NCI-H1417 treated with DMSO at 0.1 percent for 48 hours (cell line): ENCODE data around the gene TUBGCP2.

Experiments
- DNase-seq: peaks from one replicate; lab custom pipeline; 2025; lab: John Stamatoyannopoulos, UW

Gene TUBGCP2

DNA sequence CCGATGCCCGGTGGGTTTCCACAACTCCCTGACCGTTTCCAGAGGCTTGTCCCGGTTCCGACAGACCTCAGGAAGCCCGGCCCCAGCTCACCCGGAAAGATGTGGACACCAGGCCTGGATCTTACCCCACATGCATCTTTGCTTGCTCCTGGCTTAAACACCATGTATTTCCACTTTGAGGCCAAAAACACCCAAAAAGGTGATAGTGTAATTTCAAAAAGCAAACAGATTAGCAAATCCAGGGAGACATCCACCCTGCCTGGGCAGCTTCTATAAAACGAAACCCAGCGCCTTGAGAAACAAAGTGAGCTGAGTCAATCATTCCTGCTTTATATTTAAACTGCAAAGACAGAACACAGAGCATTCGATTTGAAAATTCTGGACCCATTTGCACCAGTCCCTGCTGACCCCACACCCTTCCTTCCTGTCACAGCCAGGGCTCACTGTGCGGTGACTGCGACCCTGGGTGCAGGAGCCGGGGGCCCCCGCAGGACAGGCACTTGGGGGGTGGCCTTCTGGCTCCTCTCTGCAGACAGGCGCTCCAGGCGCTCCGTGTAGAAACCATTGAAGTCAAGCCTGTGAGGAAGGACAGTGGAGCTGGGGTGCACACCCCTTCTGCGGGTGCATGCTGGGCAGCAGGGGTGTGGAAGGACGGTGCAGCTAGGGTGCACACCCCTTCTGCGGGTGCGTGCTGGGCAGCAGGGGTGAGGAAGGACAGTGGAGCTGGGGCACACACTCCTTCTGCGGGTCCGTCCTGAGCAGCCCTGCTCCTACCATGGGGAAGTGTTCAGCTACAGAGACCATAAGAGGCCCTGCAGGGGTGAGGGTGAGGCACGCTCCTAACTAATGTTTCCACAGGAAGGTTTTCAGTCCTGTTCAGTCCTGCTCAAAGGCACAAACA, 29.1 kb downstream of the TUBGCP2 start:
- DNase-seq: no peak

DNA sequence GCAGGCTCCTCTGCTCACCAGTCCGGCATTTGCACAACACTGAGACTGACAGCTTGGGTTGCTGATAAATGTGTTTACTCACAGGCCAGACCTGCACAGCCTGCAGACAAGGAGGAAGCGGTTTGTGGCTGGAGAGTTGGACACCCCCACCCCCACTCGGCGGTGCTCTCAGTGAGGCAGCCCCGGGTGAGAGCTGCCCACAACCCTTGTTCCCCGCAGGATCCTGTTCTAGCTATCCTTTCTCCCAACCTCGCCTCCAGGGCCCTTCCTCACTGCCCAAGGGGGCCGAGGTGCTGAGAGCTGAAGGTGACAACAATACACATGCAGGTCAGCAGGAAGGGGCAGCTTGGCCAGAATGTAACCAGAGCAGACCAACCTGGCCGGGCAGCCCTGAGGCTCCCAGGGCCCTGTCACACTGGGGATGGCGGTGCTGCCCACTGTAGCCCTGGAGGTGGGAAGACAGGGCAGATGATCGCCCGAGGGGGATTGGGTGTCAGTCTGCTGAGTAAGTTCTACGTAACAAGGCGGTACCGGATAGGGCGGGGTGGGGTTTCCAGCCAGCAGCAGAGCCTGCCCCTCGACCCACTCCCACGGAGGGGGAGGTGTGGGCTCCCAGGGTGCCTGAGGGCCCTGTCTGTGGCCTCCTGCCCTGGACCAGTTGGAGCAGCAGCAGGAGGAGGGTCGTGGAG, 30.0 kb downstream of the TUBGCP2 start:
- DNase-seq: no peak

DNA sequence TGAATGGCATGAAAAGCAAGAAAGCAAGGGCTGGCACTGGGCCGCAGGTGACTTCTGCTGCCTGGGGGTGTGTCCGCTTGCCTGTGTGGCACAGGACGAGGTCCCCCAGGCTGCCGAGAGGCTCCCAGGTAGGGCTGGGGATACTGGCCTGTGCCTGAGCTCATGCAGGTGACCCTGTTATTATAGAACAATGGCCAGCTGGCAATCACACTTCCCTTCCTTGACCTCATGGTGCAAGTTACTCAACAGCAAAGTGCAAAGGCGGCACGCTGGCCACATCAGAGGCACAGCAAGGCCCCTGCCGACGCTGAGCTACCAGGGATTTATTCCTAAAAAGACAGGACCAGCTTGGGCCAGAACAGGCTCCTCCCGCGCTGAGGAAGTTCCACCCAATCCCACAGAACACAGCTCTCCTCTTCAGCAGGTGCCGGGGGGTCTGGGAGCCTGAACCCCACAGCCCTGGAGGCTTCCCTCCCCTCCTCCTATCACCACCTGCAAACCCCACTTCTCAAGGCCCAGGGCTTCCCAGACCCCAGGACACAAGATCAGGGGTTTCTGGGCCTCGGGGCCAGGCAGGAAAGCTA, 30.6 kb downstream of the TUBGCP2 start:
- no peak for DNase-seq

DNA sequence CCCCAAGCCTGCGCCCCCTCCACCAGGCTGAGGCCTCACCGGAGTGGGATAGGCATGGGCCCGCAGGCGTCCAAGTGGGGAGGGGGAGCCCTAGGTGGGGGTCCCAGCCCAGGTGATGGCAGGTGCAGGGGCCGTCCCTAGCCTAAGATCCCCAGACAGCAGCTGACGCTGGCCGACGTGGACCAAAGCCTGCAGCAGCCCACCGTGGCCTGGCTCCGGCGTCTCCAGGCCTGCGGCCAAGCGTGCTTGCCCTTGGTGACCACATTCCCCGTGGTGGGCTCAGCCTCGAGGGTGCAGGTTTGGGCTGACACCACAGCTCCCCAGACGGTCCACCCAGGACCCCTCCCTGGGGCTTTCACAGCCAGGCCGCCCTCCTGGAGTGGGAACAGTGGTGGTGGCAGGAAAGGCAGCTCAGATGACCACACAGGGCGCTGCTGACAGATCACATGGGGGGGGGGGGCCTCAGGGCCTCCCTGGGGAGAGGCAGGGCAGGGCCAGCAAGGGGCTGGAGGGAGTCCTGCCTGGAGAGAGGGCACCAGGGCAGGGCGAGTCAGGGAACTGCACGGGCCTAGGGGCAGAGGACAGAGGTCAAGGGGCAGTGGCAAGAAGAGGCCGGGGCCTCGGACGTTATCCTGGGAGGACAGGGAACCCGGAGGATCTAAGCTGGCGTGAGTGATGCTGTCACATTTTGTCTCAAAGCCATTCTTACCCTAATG, 31.2 kb downstream of the TUBGCP2 start:
- DNase-seq: no peak

DNA sequence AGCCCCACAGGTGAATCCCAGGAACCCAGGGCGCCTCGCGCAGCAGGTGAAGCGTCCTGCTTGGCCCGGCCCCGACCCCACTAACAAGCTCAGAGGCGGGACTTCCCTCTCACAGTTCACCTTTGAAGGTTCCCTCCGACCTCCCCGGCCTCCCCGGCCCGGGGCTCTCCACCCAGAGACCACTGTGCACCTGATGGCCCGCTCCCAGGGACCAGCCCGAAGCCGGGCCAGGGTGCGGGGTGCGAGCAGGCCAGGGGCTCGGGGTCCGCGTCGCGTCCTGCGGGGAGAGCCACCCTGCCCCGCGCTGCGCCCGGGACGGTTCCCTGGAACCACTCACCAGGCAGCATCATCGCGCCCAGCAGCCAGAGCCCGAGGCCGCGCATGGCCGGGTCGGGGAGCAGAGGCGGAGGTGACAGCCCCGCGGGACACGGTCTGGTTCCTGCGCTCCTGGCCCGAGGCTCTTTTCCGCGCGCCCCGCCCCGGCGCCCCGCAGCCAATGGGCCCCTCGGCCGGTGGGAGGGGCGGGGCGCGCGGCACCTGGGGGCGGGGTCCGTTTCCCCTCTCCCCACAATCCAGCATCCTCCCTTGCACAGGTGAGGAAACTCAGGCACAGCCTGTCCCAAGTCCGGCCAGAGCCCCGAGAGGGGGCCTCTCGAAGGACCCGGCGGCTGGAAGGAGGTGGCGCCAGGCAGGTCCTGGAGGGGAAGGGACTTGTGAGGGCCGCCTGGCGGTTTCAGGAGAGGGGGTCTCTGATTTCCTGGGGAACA, 32.1 kb downstream of the TUBGCP2 start, which contains the start of gene ADAM8:
TSS of gene ADAM8 (minus strand) at position 434 of the 767 bp plus-strand sequence. CDS start at position 383, 51 bp downstream.
- no peak for DNase-seq

DNA sequence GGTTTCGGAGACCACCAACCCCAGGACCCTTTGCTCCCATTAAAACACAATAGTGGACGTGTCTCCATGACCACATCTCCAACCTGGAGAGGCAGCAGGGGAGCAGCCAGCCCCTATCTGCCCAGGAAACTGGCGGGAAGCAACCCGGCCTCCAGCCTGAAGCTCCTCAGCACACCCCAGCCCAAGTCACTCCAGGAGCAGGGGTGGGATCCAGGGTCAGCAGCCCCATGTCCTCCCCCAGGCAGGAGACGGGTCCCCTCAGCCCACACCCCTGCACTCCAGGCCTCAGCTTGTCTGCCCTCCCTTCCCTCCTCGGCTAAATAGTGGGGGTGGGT, 32.6 kb downstream of the TUBGCP2 start:
- DNase-seq: no peak

DNA sequence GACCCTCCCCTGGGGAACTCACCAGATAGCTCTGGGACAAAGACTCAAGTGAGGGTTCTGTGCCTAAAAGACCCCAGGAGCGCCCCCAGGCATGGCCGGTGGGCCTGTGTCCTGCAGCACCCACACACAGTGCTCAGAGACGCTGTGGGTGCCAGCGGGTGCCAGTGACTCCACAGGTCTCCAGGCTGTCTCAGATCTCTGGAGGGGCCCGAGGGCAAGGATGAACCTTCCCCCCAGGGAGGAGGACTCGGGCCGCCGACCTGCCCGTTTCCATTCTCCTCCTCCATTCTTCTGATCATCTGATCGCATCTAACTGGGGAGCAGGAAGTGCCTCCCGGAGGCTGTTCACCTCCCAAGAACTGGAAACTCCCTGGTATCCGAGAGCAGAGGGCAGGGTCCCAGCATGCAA, 33.0 kb downstream of the TUBGCP2 start:
- DNase-seq: no peak

DNA sequence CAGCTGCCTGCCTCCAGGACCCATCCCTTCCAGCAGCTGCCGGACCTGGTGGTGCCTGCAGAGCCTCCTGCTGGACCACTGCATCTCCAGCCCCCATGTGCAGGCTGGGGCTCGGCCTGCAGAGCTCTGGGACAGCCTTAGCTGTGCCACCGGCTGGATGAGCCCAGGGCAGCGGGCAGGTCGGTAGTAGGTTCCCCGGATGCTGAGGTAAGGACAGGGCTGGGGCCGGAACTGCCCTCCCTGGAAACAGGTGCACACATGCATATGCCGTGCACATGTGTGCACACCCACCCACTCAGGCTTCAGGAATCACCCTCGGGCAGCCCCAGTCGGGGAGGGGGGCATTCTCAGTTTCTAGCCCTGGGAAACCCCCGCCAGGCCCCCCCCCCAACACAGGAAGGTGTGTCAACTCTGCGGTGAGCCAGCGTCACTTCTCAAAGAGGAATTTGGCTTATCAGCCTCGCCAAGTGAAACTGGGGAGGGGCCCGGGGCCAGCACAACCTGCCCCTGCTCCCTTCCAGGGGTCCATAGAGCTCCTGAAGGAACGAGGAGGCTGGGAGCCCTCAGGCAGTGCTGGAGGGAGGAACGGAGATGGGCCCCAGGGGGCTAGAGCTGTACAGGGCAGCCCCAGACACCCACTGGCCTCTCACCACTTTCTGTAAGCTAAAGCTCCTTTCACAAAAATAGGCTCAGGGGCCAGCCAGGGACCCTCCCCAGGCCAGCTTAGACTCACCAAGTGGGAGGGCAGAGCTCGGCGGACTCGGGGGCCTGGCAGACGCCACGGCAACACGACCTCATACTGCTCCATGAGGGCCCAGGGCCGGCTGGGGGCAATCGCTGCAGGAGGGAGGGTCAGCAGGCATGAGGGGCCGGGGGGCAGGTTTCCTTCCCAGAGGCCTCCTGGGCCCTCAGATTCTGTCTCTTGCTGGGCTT, 33.7 kb downstream of the TUBGCP2 start:
- DNase-seq: no peak

DNA sequence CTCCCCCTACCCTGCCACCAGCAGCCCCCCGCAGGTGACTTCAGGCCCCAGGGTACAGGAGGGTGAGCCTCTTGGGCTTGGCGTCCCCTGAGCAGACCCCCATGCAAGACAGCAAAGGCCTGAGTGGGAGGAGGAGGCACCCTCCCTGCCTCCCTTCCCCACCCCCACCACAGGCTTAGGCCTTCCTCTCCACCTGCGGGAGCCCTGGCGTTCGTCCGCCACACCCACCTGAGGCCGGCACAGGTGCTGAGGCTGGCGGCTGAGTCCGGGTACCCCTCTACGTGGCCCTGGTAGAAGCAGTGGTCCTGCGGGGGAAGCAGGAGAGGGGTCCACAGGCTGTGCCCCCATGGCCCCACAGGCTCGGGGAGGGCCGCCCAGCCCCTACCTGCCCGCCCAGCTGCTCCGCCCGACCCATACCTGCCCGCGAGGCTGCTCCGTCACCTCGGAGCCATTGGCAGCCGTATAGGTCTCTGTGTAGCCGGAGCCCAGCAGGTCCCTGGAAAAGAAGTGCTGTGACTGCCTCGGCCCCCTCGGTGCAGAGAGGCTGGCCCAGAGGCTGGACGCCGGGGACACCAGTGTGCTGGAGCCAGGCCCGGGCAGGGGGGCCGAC, 35.0 kb downstream of the TUBGCP2 start:
- no peak for DNase-seq

DNA sequence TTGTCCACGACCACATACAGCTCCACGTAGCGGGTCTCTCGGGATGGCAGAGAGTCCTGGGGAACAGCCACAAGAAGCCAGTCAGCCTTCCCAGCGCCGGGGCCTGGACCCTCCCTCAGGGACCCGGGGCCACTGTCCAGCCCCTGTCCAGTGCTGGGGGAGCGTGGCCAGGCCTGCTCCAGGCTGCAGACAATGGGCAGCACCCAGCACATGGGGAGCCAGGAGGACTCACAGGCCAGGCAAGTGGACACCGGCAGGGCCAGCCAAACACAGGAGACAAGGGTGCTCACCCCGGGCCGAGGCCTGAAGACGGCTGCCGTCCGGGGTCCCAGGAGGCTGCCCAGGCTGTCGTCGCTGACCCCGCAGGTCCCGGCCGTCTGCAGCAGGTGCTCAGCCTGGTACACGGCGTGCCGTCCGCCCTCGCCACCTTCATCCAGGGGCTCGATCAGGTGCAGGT, 35.7 kb downstream of the TUBGCP2 start:
- no peak for DNase-seq

DNA sequence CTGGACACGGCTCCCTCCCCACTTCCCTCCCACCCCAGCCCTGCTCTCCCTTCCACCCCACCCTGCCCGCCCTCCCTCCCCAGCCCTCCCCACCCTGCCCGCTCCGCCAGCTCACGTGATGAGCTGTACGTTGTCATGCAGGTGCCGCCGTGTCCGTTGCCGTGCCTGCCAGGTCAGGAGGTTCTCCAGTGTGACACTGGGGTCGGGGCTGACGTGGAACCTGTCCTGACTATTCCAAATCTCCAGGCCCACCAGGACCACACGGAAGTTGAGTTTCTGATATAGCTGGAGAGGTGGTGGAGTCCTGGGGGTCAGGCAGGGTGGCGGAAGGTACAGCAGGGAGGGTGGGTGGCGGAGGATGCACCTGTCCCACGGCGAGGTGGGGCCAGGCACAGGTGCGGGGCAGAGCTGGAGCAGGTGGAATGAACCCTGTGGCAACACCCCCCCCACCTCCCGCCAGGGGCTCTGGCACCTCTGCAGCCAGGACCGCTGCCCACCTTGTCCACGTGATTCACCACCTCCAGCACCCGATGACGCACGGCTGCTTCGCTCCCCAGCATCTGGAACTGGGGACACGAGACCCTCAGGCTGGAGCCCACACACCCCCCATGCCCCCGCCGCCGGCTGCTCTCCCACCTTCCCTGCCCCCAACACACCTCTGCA, 36.2 kb downstream of the TUBGCP2 start:
- no peak for DNase-seq

DNA sequence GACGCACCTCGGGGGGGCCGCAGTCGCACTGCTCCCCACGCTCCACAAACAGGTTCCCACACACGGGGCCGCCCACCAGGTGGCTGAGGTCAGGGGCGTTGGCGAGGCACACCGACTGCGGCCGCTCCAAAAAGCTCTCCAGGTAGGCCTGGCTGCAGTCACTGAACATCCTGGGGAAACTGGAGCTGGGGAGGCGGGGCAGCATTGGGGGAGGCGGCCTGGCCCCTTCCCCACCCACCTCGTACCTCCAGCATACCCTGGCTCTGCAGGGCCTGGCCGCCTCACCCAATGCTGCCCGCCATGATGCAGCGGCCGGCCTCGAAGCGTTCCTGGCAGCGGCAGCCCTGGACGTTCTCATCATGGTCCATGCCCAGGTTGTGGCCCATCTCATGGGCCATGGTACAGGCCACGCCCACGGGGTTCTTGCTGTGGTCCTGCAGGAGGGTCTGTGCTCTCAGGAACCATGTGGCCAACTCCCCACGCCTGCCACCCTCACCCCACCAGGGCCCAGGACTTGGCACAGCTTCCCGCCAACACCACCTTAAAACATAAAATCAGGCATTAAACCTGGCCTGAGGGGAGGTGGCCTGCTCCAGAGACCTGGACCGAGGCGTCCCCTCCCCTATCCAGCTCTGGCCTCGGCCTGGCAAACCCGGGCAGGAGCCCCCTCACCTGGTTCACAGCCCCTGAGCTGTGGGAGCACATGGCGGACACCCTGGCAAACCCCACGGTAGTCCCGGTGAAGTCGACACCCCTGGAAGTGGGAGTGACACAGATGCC, 37.0 kb downstream of the TUBGCP2 start:
- no peak for DNase-seq

DNA sequence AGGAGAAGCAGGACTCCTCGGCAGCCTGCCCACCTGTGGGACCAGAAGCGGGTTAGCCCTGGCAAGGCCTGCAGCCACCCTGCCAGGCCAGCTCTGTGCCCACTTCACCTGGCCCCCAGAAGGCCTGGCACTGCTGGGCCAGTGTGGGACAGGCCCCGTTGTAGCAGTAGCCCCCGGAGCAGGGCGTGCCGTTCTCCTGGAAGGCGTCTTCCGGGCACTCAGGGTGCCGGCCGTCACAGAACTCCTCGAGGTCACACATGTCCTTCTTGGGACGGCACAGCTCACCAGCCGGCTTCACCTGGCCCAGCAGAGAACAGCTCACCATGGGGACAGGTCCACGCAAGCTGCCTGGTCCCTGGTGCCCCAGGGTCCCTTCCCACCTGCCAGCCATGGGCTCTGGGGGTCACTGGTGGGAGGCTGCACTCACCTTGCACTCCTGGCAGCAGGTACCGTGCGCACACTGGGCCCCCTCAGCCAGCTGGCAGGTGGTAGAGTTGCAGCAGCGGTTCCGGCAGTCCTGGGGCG, 37.8 kb downstream of the TUBGCP2 start:
- DNase-seq: no peak

DNA sequence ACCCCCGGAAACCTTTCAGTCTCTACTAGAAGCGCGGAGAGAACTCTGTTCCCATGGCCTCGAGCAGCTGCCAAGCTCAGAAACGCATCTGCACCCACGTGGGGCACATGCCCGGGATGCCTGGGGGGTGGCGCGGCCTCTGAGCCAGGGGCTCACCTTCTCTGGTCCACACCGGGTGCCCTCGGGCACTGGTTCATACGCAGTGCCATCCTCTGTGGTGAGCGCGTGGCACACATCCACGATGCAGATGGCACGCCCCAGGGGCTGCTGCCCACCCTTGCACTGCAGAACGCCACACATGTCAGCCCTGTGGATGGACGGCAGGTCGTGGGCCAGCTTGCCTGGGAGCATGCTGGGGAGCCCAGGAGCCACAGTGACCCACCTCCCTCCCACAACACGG, 38.5 kb downstream of the TUBGCP2 start:
- no peak for DNase-seq

DNA sequence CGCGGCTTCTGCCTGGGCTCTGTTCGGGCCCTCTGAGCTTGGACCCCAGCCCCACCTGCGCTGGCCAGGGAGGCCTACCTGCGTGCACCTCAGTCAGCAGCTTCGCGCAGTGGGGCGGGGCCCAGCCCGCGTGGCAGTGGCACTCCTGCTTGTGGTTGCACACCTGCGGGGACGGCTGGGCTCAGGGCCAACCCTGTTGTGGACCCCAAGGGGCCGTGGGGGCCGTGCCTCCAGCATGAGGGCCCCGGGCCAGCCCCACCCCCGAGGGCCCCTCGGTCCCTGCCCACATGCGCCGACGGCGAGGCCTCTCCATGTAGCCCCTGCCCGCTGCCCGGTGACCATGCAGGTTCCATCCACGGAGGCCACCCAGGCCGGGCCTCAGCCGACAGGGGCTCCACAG, 39.3 kb downstream of the TUBGCP2 start:
- DNase-seq: no peak

DNA sequence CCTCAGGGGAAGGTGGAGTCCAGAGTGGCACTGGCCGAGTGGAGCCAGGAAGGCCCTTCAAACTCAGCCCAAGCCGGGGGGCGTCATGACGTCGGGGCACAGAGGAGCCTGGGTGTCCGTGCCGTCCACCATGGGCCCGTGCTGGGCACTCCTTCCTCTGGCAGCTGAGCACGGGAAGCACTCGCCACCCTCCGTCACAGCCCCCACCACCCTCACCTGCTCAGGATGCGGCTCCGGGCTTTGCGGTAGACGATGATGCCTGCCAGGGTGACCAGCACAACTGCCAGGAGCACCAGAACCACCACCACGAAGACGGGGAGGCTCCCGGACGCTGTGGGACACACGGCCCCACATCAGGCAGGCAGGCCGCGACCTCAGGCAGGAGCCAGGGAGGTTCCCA, 40.1 kb downstream of the TUBGCP2 start:
- DNase-seq: no peak

DNA sequence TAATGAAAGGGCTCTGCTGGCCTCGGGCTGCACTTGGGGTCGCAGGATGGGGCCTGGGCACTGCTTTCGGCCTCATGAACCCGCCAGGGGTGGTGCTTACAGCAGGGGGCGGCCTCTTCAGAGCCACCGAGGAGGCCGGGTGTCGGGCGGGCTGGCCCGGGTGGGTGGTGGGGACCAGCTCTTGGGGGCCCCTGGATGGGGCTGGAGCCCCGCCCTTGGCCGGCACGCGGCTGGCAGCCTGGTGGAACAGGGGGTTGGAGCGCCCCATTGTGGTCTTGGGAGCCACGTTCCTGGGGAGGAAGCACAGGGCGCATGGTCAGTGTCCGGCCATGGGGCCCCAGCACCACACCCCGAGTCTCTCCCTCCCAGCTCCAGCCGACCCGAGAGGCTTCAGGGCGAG, 40.8 kb downstream of the TUBGCP2 start:
- DNase-seq: no peak

DNA sequence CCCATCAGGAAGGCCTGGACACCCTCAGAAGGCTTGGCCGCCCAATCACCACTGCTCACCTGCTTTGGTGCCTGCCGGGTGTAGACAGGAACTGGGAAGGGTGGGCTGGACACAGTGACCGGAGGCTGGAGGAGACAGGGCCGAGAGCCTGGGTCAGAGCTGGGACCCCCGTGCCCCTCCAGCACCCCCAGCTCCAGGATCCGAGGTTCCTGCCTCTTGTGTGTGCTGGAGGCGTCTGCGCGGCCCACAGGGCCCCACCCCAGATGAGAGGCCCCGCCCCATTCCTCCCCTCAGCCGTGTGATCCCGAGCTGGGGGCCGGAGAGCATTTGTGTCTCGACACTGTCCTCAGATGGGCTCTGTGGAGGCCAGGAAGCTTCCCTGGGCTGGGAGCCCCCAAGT, 41.4 kb downstream of the TUBGCP2 start:
- no peak for DNase-seq
